ENCODE measurements around the gene LRP4. TPM values are rescaled to one million over a fixed set of nuclear protein-coding genes. Genes with fewer than 3 reads are reported as not detected.
A peak's percentile ranks its signal among the peaks of the same experiment; 100 is the strongest.

Gene LRP4
- total RNA-seq, 1 experiment from 2014 or later: 0.87 TPM

DNA sequence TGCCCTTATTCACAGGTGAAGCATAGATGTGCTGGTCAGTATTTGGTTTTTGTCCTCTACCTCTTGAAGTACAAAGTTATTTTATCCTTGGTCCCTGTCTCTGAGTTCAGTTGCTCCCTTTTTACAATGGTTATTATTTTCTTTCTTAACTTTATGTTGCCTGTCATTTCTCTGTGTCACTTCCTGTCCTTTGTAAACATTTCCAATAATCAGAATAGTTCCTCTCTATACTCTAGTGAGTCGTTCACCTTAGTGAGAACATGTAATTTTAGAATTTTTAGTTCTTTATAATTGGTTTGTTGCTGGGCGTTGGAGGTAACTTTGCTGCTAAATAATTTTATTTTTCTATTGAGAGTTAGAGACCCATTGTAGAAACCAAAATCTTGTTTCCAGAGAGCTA lies 34.2 kb upstream of the LRP4 start:
- CTCF ChIA-PET: interaction anchor here (0.5 kb wide), 1 partner anchor 200 kb away, joined by 3 read pairs; no protein-coding TSS in a partner anchor
- POLR2A ChIA-PET (ENCODE audit: unreplicated experiment): interaction anchor here (0.5 kb wide), 1 partner anchor 365 kb away, joined by 3 read pairs; no protein-coding TSS in a partner anchor

DNA sequence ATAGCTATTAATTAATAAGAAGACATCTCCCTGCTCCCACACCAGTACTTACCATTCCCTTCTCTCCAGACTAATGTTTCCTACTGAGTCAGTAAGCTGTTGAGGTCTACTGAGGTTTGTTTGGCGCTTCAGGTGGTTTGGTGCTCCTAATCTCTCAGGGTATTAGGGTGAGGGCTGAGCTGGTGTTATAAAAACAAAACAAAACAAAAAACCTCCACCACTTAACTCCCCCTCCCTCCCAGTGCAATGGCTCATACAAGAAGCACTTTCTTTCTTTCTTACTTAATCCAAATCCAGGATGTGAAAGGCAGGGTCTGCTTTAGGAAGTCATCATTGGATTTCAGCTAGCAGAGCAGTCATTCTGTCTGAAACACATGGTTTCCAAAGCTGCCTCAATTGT lies 33.5 kb upstream of the LRP4 start:
- Histone ChIP-seq H3K9ac (ENCODE audit: low read length) (no peak overlapping the region), H3K79me2 (ENCODE audit: low read length) (no peaks in the 10 kb centered on the region), H3K9me3 (ENCODE audit: low read length) (no peaks in the 10 kb centered on the region), H3K36me3 (ENCODE audit: low read depth, low read length) (no peaks in the 10 kb centered on the region), H3F3A (ENCODE audit: low read length, unreplicated experiment) (no peaks in the 10 kb centered on the region), H3K9me2 (replicated peaks; ENCODE audit: low read length) (no peaks in the 10 kb centered on the region), H3K4me2 (ENCODE audit: low read length) (no peak overlapping the region), H3K4me3 (ENCODE audit: low read length) (no peak overlapping the region), H2AFZ (ENCODE audit: low read length) (no peak overlapping the region), H3K27me3 (ENCODE audit: low read length) (no peaks in the 10 kb centered on the region), H3K4me1 (ENCODE audit: insufficient read depth, low read length) (peaks cover 31% of the 10 kb centered on the region), H4K20me1 (ENCODE audit: low read length) (no peaks in the 10 kb centered on the region), H3K27ac (ENCODE audit: low read length) (no peak overlapping the region)
- intact Hi-C loops (cut with micrococcal nuclease): no loop called here
- DNase-seq (no peak), ATAC-seq (no peak)
- BruUV-seq (replicated peaks): no TSS peak
- POLR2A ChIA-PET (ENCODE audit: unreplicated experiment): no interaction called here
- CTCF ChIA-PET: no interaction called here
- TF ChIP-seq, protein P1, sequence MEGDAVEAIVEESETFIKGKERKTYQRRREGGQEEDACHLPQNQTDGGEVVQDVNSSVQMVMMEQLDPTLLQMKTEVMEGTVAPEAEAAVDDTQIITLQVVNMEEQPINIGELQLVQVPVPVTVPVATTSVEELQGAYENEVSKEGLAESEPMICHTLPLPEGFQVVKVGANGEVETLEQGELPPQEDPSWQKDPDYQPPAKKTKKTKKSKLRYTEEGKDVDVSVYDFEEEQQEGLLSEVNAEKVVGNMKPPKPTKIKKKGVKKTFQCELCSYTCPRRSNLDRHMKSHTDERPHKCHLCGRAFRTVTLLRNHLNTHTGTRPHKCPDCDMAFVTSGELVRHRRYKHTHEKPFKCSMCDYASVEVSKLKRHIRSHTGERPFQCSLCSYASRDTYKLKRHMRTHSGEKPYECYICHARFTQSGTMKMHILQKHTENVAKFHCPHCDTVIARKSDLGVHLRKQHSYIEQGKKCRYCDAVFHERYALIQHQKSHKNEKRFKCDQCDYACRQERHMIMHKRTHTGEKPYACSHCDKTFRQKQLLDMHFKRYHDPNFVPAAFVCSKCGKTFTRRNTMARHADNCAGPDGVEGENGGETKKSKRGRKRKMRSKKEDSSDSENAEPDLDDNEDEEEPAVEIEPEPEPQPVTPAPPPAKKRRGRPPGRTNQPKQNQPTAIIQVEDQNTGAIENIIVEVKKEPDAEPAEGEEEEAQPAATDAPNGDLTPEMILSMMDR (conservative IDR thresholded peaks at IDR 0.05; ENCODE audit: low read depth, low read length): no peak

More for the DNA sequence above, 34.2 kb upstream of the LRP4 start:
- ATAC-seq: peak; percentile 24; the same call in 1 of the 2 replicates
- DNase-seq: peak; percentile 21
- no peaks in the 10 kb centered on the region for H3K79me2 ChIP-seq (ENCODE audit: low read length)
- no peaks in the 10 kb centered on the region for H3K9me3 ChIP-seq (ENCODE audit: low read length)
- no peaks in the 10 kb centered on the region for H4K20me1 ChIP-seq (ENCODE audit: low read length)
- H3K9ac ChIP-seq (ENCODE audit: low read length): no peak overlapping the region
- H3K4me2 ChIP-seq (ENCODE audit: low read length): no peak overlapping the region
- intact Hi-C loops (cut with micrococcal nuclease): no loop called here
- BruUV-seq (replicated peaks): no TSS peak
- peaks cover 24% of the 10 kb centered on the region for H3K4me1 ChIP-seq (ENCODE audit: insufficient read depth, low read length)
- H3F3A ChIP-seq (ENCODE audit: low read length, unreplicated experiment): no peaks in the 10 kb centered on the region
- H3K4me3 ChIP-seq (ENCODE audit: low read length): no peak overlapping the region
- no peaks in the 10 kb centered on the region for H3K36me3 ChIP-seq (ENCODE audit: low read depth, low read length)
- no peak overlapping the region for H3K27ac ChIP-seq (ENCODE audit: low read length)
- no peak overlapping the region for H2AFZ ChIP-seq (ENCODE audit: low read length)
- TF ChIP-seq EZH2 (IDR thresholded peaks at IDR 0.05; ENCODE audit: low read length, unreplicated experiment): no peak
- TF ChIP-seq EZH2phosphoT487 (IDR thresholded peaks at IDR 0.05; ENCODE audit: borderline replicate concordance, low read length): no peak
- TF ChIP-seq, protein P1 (conservative IDR thresholded peaks at IDR 0.05; ENCODE audit: low read depth, low read length): no peak
- H3K9me2 ChIP-seq (replicated peaks; ENCODE audit: low read length): no peaks in the 10 kb centered on the region
- H3K27me3 ChIP-seq (ENCODE audit: low read length): no peaks in the 10 kb centered on the region

DNA sequence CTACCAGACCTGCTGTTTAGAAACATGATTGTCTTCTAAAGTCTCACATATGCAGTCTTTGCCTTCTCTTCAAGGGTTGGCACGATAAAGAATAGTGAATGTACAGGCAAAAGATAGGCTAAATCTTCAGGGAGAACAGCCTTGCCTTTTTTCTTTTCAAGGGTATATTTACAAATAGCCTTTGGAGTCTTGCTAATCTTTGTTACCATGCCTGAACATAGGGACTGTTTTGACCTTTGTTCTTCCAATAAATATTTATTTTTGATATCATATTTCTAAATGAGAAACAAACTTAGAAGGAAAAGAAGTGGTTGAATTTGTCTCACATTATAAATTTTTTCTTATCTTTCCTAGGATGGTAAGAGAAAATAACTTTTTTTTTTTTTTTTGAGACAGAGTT lies 30.9 kb upstream of the LRP4 start:
- intact Hi-C loops (cut with micrococcal nuclease): no loop called here
- ChIA-PET POLR2A (ENCODE audit: unreplicated experiment) (no interaction called here), CTCF (interaction anchor here (1.8 kb wide), 1 partner anchor 204 kb away, joined by 5 read pairs; no protein-coding TSS in a partner anchor)
- Histone ChIP-seq H3K27ac (ENCODE audit: low read length) (peak overlapping the region; percentile 58), H3K36me3 (ENCODE audit: low read depth, low read length) (no peaks in the 10 kb centered on the region), H3K4me1 (ENCODE audit: insufficient read depth, low read length) (peaks cover 34% of the 10 kb centered on the region), H3K4me2 (ENCODE audit: low read length) (no peak overlapping the region), H3F3A (ENCODE audit: low read length, unreplicated experiment) (no peaks in the 10 kb centered on the region), H2AFZ (ENCODE audit: low read length) (no peak overlapping the region), H4K20me1 (ENCODE audit: low read length) (no peaks in the 10 kb centered on the region), H3K9ac (ENCODE audit: low read length) (no peak overlapping the region), H3K79me2 (ENCODE audit: low read length) (no peaks in the 10 kb centered on the region), H3K9me2 (replicated peaks; ENCODE audit: low read length) (no peaks in the 10 kb centered on the region), H3K4me3 (ENCODE audit: low read length) (no peak overlapping the region), H3K9me3 (ENCODE audit: low read length) (no peaks in the 10 kb centered on the region), H3K27me3 (ENCODE audit: low read length) (no peaks in the 10 kb centered on the region)
- no peak for TF ChIP-seq EZH2phosphoT487 (IDR thresholded peaks at IDR 0.05; ENCODE audit: borderline replicate concordance, low read length)
- no peak for TF ChIP-seq EZH2 (IDR thresholded peaks at IDR 0.05; ENCODE audit: low read length, unreplicated experiment)
- TF ChIP-seq, protein P1 (conservative IDR thresholded peaks at IDR 0.05; ENCODE audit: low read depth, low read length): no peak
- no peak for DNase-seq
- ATAC-seq: no peak
- BruUV-seq (replicated peaks): no TSS peak

Data from PC-3 (cell line).